Body of pancreas (tissue), 4 donors: ENCODE measurements around the gene RAPGEF5. TPM values are rescaled to one million over a fixed set of nuclear protein-coding genes. Genes with fewer than 3 reads are reported as not detected.

Experiments
- ATAC-seq: fragments of 150-250 bp; one replicate; pipeline ENCODE4 v1.9.1; 2016
- DNase-seq, 4 donors: peaks; one replicate each; pipeline ENCODE4 v3.0.0-alpha.2; 2019
- H3K27ac ChIP-seq, 4 donors: fragments of 200-600 bp; sonication (generic); 1 replicate in 3 of 4; 2 replicates in 1 of 4; pipeline versions ENCODE4 v1.5.1 to v1.6.1; 2016 to 2019; ENCODE audit warnings: mild to moderate bottlenecking in 1 of 4, mixed read lengths in 1 of 4, moderate library complexity in 1 of 4
- H3K27me3 ChIP-seq, 2 donors: fragments of 200-600 bp; sonication (generic); one replicate each; pipeline ENCODE4 v1.6.0; 2016; ENCODE audit warnings: mild to moderate bottlenecking in 1 of 2
- H3K36me3 ChIP-seq, 2 donors: fragments of 200-600 bp; sonication (generic); replicated peaks in 1 of 2; 2 replicates each; pipeline ENCODE4 v1.5.1; 2016; ENCODE audit warnings: low read depth in 2 of 2; ENCODE audit not compliant: insufficient read depth in 1 of 2
- H3K4me1 ChIP-seq: fragments of 200-600 bp; sonication (generic); one replicate; pipeline ENCODE4 v1.6.0; 2016
- H3K4me3 ChIP-seq, 2 donors: fragments of 200-600 bp; sonication (generic); 1 replicate in 1 of 2; 2 replicates in 1 of 2; pipeline ENCODE4 v1.5.1; 2016 to 2019
- H3K9me3 ChIP-seq, 3 donors: fragments of 200-600 bp; sonication (generic); 1 replicate in 2 of 3; 2 replicates in 1 of 3; pipeline ENCODE4 v1.5.1; 2016
- POLR2A ChIP-seq, 3 donors: fragments of 450-650 bp; IDR thresholded peaks; one replicate each; pipeline ENCODE4 v1.6.1; 2016; ENCODE audit warnings: antibody characterized with exemption in 3 of 3, mild to moderate bottlenecking in 2 of 3
- WGBS, 2 donors: methylation state at CpG; one replicate each; pipeline ENCODE4 v1.1.5; 2017; 5-methylcytosine and 5-hydroxymethylcytosine counted together
- intact Hi-C: fragments of 100-400 bp; cut with DNase I; formaldehyde crosslinking; loops from one replicate; pipeline ENCODE4 v1.15.1; 2023
- total RNA-seq, 2 donors: library from RNA; depleted of rRNA; stranded (reverse); fragments of >200 nt; gene quantifications; one replicate each; pipeline ENCODE4 v1.1.0, GENCODE V29; 2016
- TF ChIP-seq, protein P1 (sequence below), 7 experiments: fragments of 450-650 bp in 4 of 7; fragments of 200-600 bp in 3 of 7; sonication (generic) in 3 of 7; IDR thresholded peaks; one replicate each; pipeline ENCODE4 v1.5.1; 2016 to 2019; ENCODE audit warnings: antibody characterized with exemption in 7 of 7

RAPGEF5 gene
- total RNA-seq, 2 donors from 2014 or later: 68.0 to 151 TPM

DNA sequence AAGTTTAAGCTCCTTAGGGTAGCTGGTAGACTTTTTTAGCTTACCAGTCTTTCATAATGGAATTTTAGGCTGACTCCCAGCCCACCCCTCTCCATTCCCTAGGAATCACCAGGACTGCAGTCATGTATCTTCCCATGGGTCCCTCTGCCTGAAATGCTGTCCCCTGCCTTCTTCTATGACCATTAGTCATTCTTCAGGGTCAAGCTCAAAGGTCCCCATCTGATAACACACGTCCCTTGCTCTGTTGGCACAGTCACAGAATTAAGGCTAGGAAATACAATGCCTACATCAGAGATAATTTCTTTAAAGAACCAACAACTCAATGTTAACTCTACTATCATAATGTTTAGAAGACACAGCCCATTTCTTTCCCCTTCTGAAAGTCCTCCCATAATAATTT lies 140.6 kb downstream of the RAPGEF5 start:
- ATAC-seq: no peak
- WGBS, 2 donors: 7 to 23% methylated on average over 1 of the region's 1 CpG

GRCh38 chr7:22214000-22214399 lies 143.0 kb downstream of the RAPGEF5 start:
- TF ChIP-seq, protein P1, sequence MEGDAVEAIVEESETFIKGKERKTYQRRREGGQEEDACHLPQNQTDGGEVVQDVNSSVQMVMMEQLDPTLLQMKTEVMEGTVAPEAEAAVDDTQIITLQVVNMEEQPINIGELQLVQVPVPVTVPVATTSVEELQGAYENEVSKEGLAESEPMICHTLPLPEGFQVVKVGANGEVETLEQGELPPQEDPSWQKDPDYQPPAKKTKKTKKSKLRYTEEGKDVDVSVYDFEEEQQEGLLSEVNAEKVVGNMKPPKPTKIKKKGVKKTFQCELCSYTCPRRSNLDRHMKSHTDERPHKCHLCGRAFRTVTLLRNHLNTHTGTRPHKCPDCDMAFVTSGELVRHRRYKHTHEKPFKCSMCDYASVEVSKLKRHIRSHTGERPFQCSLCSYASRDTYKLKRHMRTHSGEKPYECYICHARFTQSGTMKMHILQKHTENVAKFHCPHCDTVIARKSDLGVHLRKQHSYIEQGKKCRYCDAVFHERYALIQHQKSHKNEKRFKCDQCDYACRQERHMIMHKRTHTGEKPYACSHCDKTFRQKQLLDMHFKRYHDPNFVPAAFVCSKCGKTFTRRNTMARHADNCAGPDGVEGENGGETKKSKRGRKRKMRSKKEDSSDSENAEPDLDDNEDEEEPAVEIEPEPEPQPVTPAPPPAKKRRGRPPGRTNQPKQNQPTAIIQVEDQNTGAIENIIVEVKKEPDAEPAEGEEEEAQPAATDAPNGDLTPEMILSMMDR (IDR thresholded peaks at IDR 0.05): no peak
- TF ChIP-seq POLR2A (IDR thresholded peaks at IDR 0.05): no peak
- Histone ChIP-seq H3K4me3 (no peak overlapping the region), H3K9me3 (no peaks in the 10 kb centered on the region), H3K4me1 (peaks cover 27% of the 10 kb centered on the region), H3K27ac (no peak overlapping the region), H3K27me3 (no peaks in the 10 kb centered on the region), H3K36me3 (peaks cover 0 to 2% of the 10 kb centered on the region in 2 donors)
- no peak for ATAC-seq
- DNase-seq: no peak
- intact Hi-C loops: no loop called here
- WGBS, 2 donors: 64 to 84% methylated on average over 3 of the region's 3 CpGs

More for the DNA sequence above, 140.6 kb downstream of the RAPGEF5 start:
- Histone ChIP-seq H3K4me3 (no peak overlapping the region), H3K27me3 (no peaks in the 10 kb centered on the region), H3K36me3 (peaks cover 0 to 2% of the 10 kb centered on the region in 2 donors), H3K9me3 (no peaks in the 10 kb centered on the region), H3K27ac (no peak overlapping the region), H3K4me1 (peaks cover 20% of the 10 kb centered on the region)
- TF ChIP-seq, protein P1 (IDR thresholded peaks at IDR 0.05): no peak
- no peak for TF ChIP-seq POLR2A (IDR thresholded peaks at IDR 0.05)
- intact Hi-C loops: no loop called here
- no peak for DNase-seq

- Histone ChIP-seq H3K27ac (no peak overlapping the region), H3K27me3 (no peaks in the 10 kb centered on the region), H3K4me3 (no peak overlapping the region), H3K4me1 (peaks cover 31% of the 10 kb centered on the region), H3K36me3 (no peaks in the 10 kb centered on the region), H3K9me3 (no peaks in the 10 kb centered on the region)
- intact Hi-C loops: no loop called here
- ATAC-seq (no peak), DNase-seq (no peak)
- TF ChIP-seq POLR2A (IDR thresholded peaks at IDR 0.05): no peak
- TF ChIP-seq, protein P1 (IDR thresholded peaks at IDR 0.05): no peak
- WGBS, 2 donors: 28 to 42% methylated on average over 2 of the region's 2 CpGs
Observed at GRCh38 chr7:22213081-22213480, 143.9 kb downstream of the RAPGEF5 start.

DNA sequence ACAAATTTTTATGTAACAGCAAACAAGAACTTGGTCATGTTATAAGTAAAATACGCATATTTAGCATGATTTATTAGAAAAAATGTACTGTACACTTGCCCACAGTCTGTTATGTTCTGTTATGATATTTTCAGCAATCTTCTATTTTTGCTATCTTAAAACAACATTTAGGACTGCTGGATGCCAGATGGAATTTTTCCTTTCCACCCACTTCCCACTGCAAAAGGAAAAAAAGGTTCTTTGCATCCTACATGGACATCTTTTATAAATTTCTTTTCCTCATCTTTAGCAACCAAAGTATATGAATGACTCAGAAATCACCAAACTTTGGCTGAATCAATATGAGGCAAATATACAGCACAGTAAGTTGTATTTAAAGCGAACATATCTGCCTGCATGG lies 146.0 kb downstream of the RAPGEF5 start:
- H3K4me3 ChIP-seq: no peak overlapping the region
- no peak for ATAC-seq

GRCh38 chr7:22210355-22210754 lies 146.6 kb downstream of the RAPGEF5 start:
- WGBS, 2 donors: 57 to 60% methylated on average over 3 of the region's 3 CpGs
- ATAC-seq (no peak), DNase-seq (no peak)
- Histone ChIP-seq H3K27me3 (no peaks in the 10 kb centered on the region), H3K4me1 (peaks cover 26% of the 10 kb centered on the region), H3K27ac (no peak overlapping the region), H3K9me3 (no peaks in the 10 kb centered on the region), H3K4me3 (no peak overlapping the region), H3K36me3 (no peaks in the 10 kb centered on the region)
- no peak for TF ChIP-seq POLR2A (IDR thresholded peaks at IDR 0.05)
- TF ChIP-seq, protein P1 (IDR thresholded peaks at IDR 0.05): no peak
- intact Hi-C loops: no loop called here

More for the DNA sequence above, 146.0 kb downstream of the RAPGEF5 start:
- no peaks in the 10 kb centered on the region for H3K36me3 ChIP-seq
- TF ChIP-seq, protein P1 (IDR thresholded peaks at IDR 0.05): no peak
- TF ChIP-seq POLR2A (IDR thresholded peaks at IDR 0.05): no peak
- no peak overlapping the region for H3K27ac ChIP-seq
- H3K27me3 ChIP-seq: no peaks in the 10 kb centered on the region
- 47 to 57% methylated on average over 2 of the region's 2 CpGs for WGBS, 2 donors
- no peak for DNase-seq
- intact Hi-C loops: no loop called here
- no peaks in the 10 kb centered on the region for H3K9me3 ChIP-seq
- H3K4me1 ChIP-seq: peaks cover 21% of the 10 kb centered on the region
